IPS DF 19.7 (cell line): ENCODE measurements around the gene MSL3B.
A peak's percentile ranks its signal among the peaks of the same experiment; 100 is the strongest.

Experiments used
- DNase-seq: peaks from one replicate; pipeline ENCODE4 v3.0.0-alpha.2; 2013; ENCODE audit warnings: low read depth, low spot score

The MSL3B gene

DNA sequence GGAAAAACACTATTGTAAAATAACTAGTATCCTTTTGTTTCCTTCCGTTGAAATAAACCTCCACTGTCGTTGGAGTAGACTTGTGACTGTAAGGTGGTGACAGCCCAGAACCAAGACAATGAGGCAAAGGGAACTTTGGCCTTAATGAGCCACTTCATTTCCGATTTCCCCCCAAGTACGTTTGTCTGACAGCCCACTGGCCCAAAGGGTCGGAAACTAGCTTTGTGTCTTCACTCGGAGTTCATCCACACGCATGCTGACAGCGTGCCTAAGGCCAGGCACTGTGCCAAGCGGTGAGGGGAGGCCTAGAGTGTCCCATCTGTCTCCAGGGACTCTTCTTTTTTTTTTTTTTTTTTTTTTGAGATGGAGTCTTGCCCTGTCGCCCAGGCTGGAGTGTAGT lies 34.8 kb downstream of the MSL3B start:
- DNase-seq = no peak

DNA sequence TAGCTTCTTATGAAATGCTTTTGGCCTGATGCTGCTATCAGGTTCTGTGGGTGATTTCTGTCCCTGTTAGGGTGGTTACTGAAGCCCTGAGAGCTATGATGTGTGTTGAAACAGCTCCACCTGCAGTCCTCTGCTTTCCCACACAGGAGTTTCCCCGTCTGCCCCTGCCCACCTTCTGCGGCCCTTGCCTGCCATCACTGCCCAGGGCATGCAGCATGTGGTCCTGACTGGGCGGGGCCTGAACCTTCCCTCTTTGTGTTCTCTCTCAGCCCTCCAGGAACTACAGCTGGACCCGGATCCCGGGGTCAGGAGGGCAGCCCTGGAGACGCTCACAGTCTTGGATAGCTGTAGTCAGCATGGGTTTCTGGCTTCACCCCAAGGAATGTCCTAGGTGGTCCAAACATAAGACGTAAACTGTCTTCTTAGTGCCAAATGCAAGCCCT lies 35.3 kb downstream of the MSL3B start:
- DNase-seq = peak; percentile 57

DNA sequence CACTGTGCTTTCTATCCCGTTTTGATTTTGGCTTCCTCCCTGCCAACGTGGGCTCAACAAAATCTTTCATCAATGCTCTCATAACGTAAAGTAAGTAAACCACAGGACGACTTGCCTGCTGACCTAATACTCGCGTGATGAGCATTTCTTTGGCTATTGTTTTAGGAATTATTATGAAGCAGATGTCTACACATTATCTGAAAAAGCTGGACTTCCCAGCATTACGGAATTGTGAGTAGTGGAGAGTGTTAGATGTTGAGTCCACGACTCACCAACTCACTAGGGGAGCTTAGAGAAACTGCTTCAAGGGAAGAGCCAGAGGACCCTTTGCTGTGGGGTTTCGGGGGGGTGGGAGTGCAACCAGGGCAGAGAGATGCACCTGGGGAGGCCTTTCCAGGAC lies 35.8 kb downstream of the MSL3B start:
- DNase-seq = no peak

DNA sequence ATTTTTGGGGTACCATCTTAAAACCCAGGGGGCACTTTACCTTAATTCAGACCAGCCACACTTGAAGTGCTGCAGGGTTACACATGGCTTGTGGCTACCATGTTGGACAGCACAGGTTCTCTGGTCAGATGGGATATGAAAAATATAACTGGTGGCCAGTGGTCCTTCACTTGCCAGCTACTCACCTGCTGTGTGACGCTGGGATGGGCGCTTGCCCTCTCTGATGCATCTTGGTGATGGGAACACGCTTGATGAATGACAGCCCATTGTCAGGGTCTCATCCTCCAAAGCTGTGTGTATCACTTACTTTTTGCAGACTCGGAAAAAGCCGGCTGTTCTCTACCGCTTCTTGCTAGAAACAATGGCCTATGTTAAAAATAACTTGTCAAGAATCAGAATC lies 36.3 kb downstream of the MSL3B start:
- no peak for DNase-seq

- no peak for DNase-seq
These were observed 37.0 kb downstream of the MSL3B start for GRCh38 chr2:233831011-233831721.

GRCh38 chr2:233830111-233830802 lies 37.9 kb downstream of the MSL3B start:
- no peak for DNase-seq

GRCh38 chr2:233829193-233830110 lies 38.7 kb downstream of the MSL3B start:
- DNase-seq = no peak

- DNase-seq = no peak
These were observed 39.5 kb downstream of the MSL3B start for GRCh38 chr2:233828546-233829192.

GRCh38 chr2:233824373-233824772 lies 43.8 kb downstream of the MSL3B start:
- no peak for DNase-seq

GRCh38 chr2:233823731-233824121 lies 44.5 kb downstream of the MSL3B start:
- DNase-seq = no peak

- DNase-seq = no peak
These were observed 45.1 kb downstream of the MSL3B start for GRCh38 chr2:233822781-233823730.

DNA sequence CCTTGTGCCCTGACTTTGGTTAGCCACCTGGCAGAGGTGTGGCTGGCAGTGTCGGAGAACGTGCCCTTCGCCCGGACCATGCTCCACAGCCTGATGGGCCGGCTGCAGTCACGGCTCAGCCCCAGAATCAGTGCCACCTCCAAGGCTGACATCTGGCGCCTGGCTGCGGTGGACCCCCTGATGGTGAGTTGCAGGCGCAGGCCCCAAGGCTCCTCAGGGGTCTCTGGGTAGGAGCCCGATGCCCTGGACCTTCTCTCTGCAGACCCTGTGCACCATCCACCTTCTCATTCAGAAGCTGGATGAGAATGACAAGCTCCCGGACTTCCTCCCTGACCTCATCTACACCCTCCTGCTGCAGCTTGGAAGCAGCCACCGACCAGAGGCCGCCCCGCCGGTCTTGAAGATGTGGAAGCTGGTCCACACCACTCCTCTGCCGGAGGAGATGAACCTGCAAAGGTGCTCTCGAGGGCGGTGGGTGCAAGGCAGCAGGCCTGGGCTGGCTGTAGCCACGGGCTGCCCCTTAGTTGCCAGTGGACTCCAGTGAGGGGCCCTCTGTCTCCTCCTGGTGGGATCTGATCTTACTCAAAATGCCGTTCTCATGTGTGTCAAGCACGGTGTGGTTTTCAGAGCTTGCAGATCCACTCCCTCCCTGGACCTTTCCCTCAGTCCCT lies 46.0 kb downstream of the MSL3B start:
- no peak for DNase-seq

DNA sequence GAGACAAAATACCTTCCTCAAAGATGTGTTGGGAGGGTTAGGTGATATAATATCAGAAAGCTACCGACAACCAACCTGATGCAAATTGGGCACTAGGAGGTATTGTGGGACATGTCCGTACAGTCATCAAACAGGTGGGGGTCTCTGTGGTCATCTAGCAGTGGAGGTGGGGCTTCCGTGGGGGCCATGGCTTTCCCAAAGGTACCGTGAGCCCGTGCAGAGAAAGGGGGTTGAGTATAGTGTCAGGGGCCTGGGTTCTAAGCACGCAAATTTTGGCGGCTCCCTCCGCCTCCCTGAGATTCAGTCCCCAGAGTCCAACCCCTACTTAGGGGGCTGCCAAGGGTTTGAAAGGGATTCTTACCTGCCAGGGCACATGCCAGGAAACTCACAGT lies 46.5 kb downstream of the MSL3B start:
- no peak for DNase-seq

DNA sequence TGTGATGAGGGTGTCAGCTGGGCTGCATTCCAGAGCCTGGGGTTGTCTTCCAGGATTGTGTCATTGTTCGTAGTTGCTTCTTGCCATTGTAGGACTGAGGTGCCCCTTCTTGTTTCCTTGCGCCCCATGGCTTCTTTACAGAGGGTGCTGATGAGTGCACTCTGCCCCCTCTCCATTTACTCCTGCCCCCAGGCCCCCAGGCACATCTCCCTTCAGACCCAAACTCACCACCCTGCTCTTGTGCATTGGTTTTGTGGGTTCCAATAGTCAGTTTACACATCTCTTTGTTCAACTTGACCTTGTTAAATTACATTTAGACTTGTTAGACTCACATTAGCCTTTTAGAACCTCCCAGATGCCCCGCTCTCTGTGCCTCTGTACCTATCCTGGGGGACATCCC lies 47.0 kb downstream of the MSL3B start:
- DNase-seq = no peak

DNA sequence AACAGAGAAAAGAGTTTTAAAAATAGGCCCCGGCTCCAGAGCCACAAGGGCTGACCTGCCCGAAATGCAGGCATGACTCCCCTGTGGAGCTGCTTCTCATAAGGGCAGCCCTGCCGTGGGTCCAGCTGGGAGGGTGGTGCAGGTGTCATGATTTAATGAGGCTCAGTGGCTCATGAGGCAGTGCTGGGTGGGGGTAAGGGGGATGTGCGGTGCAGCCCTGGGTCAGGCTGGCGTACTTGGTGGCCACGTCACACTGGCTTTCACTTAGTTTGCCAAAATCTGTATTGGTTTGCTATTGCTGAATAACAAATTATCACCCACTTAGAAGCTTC lies 47.4 kb downstream of the MSL3B start:
- no peak for DNase-seq

GRCh38 chr2:233819884-233820773 lies 48.1 kb downstream of the MSL3B start:
- DNase-seq = no peak

- DNase-seq = no peak
These were observed 49.3 kb downstream of the MSL3B start for GRCh38 chr2:233818639-233819621.
